GOT3 (cell line): ENCODE results near the gene MPV17L2.

ENCODE experiments used
- DNase-seq: peaks from one replicate; lab custom pipeline; 2025; ENCODE audit warnings: mixed read lengths; lab: John Stamatoyannopoulos, UW

MPV17L2 gene

GRCh38 chr19:18160971-18161635 is 31.9 kb upstream of the MPV17L2 start:
- no peak for DNase-seq

GRCh38 chr19:18161636-18162002 is 31.4 kb upstream of the MPV17L2 start:
- DNase-seq = no peak

- no peak for DNase-seq
Observed at GRCh38 chr19:18164072-18164471, 28.9 kb upstream of the MPV17L2 start.

- no peak for DNase-seq
Observed at GRCh38 chr19:18165794-18166544, 27.0 kb upstream of the MPV17L2 start.

- no peak for DNase-seq
Observed at GRCh38 chr19:18167011-18167410, 26.0 kb upstream of the MPV17L2 start.

- DNase-seq = no peak
Observed at GRCh38 chr19:18167975-18168645, 24.9 kb upstream of the MPV17L2 start.

- DNase-seq = no peak
Observed at GRCh38 chr19:18168673-18169381, 24.2 kb upstream of the MPV17L2 start.

GRCh38 chr19:18170714-18171255 is 22.2 kb upstream of the MPV17L2 start:
- no peak for DNase-seq

- no peak for DNase-seq
Observed at GRCh38 chr19:18171605-18172327, 21.3 kb upstream of the MPV17L2 start.

- DNase-seq = no peak
Observed at GRCh38 chr19:18172331-18173053, 20.5 kb upstream of the MPV17L2 start.

GRCh38 chr19:18173054-18173571 is 19.9 kb upstream of the MPV17L2 start:
- DNase-seq = no peak

- DNase-seq = no peak
Observed at GRCh38 chr19:18173572-18174288, 19.3 kb upstream of the MPV17L2 start, which contains the start of gene IFI30. IFI30 (plus strand) TSS chr19:18173813; CDS start chr19:18173842, 29 bp downstream.

GRCh38 chr19:18174983-18175382 is 18.0 kb upstream of the MPV17L2 start:
- DNase-seq = no peak

GRCh38 chr19:18176367-18177310 is 16.4 kb upstream of the MPV17L2 start:
- no peak for DNase-seq

- DNase-seq = no peak
Observed at GRCh38 chr19:18179957-18180356, 13.1 kb upstream of the MPV17L2 start.

- DNase-seq = no peak
Observed at GRCh38 chr19:18183529-18183928, 9.5 kb upstream of the MPV17L2 start.

GRCh38 chr19:18185538-18185937 is 7.5 kb upstream of the MPV17L2 start:
- no peak for DNase-seq

- no peak for DNase-seq
Observed at GRCh38 chr19:18190278-18190677, 2.7 kb upstream of the MPV17L2 start.

GRCh38 chr19:18191640-18192062 is 1.4 kb upstream of the MPV17L2 start:
- no peak for DNase-seq
